ENCODE data around the gene FAM228B.
"Not testable (repeated sequence)": the region's sequence is repeated elsewhere in the genome, so short reads cannot be mapped to it uniquely, and the experiment has no call there.

- not testable (repeated sequence) for TF ChIP-seq CTCF (IDR thresholded peaks at IDR 0.05); EZH2 (IDR thresholded peaks at IDR 0.05; ENCODE audit: borderline replicate concordance, insufficient read depth, low read depth, low read length, poor library complexity, severe bottlenecking)
Observed at GRCh38 chr2:24095171-24095677, 28.0 kb upstream of the FAM228B start.

All from B cell (primary cell).